ENCODE data around the gene SARNP. TPM values are rescaled to one million over a fixed set of nuclear protein-coding genes. Genes with fewer than 3 reads are reported as not detected.

SARNP gene
- total RNA-seq, 4 donors from 2014 or later: 50.3 to 90.5 (median 63.3) TPM

DNA sequence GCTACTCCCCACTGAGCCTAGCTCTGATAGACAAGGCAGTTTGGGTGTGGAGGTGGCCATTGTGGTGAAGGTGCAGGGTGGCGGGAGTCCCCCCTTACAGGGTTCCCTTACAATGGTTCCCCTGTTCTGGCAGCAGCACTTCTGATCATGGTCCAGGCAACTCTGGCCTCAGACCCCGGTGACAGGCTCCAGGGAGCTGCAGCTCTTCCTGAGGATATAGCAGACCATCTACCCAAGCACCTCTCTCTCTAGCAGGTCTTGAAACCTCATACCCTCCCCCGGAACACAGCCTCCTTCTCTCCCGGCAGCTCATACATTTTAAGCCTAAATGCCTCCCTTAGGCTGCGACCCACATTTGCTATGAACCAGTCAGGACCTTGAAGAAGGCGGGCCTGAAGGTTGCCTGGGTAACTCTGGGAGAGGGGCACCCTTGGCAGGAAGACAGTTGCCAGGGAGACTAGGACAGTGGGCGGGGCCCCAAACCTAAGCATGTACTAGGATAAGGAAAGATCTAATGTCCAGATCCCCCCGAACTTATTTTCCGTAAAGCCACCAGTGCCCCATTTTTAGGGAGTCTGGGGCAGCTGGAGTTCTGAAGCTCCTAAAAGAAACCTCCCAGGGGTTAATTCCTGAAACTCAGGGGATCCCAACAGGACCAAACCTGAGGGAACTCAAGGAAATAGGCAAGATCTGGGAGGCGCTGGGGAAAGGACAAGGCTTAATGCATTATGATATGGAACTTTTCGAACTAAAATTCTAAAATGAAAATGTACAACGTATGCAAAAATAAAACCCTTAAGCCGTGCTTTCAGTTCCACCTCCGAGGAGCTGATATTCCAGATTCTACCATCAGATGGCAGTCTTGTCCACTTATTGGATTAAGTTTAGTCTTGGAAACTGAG lies 79.2 kb downstream of the SARNP start:
- Histone ChIP-seq H3K4me3 (peak overlapping the region; percentile 60 to 67), H3K27ac (peak overlapping the region; percentile 48 to 79 (median 76)), H3K4me1 (peaks cover 0 to 32% (median 16%) of the 10 kb centered on the region in 3 donors), H3K9me3 (no peaks in the 10 kb centered on the region), H3K27me3 (no peaks in the 10 kb centered on the region), H3K36me3 (no peaks in the 10 kb centered on the region)
- TF ChIP-seq, protein P1, sequence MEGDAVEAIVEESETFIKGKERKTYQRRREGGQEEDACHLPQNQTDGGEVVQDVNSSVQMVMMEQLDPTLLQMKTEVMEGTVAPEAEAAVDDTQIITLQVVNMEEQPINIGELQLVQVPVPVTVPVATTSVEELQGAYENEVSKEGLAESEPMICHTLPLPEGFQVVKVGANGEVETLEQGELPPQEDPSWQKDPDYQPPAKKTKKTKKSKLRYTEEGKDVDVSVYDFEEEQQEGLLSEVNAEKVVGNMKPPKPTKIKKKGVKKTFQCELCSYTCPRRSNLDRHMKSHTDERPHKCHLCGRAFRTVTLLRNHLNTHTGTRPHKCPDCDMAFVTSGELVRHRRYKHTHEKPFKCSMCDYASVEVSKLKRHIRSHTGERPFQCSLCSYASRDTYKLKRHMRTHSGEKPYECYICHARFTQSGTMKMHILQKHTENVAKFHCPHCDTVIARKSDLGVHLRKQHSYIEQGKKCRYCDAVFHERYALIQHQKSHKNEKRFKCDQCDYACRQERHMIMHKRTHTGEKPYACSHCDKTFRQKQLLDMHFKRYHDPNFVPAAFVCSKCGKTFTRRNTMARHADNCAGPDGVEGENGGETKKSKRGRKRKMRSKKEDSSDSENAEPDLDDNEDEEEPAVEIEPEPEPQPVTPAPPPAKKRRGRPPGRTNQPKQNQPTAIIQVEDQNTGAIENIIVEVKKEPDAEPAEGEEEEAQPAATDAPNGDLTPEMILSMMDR (IDR thresholded peaks at IDR 0.05): peak in 3 of 4 experiments; percentile 87 to 97 (median 96)
- no peak for TF ChIP-seq POLR2AphosphoS5 (IDR thresholded peaks at IDR 0.05)
- ATAC-seq: peak; percentile 67
- 3% methylated on average over 11 of the region's 14 CpGs for WGBS, 2 donors (ENCODE audit: low coverage in 1 of 2)

DNA sequence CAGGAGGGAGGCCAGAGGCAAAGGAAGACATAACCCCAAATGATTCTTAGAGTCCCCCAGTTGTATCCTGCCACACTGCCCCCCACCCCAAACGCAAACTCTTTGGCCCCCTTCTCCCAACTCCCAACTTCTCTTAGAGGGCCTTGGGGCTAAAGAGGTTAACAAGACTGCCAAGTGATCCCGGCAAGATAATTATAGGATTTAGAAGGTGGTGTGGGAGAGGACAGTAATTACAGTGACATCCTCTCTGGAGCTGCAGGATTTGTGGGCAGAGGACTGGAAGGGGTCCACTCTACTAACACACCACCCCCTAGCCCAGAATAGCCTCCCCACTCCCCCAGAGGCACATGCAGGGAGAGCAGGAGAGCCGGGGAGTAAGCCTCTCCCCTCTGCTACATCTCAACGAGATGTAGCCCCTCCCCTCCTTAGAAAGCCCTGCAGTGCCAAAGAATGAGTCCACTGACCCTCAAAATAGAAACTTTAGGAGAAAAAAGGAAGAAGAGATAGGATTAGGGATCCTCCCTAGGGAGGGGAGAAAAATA lies 79.9 kb downstream of the SARNP start:
- Histone ChIP-seq H3K36me3 (no peaks in the 10 kb centered on the region), H3K9me3 (no peaks in the 10 kb centered on the region), H3K4me3 (peak overlapping the region in 1 of 2 donors; percentile 60), H3K4me1 (peaks cover 0 to 30% (median 15%) of the 10 kb centered on the region in 3 donors), H3K27me3 (no peaks in the 10 kb centered on the region), H3K27ac (peak overlapping the region in 3 of 4 donors; percentile 73 to 79 (median 79))
- WGBS, 2 donors (ENCODE audit: low coverage in 1 of 2): 0 to 6% methylated on average over 2 to 3 of the region's 4 CpGs
- no peak for ATAC-seq
- TF ChIP-seq, protein P1 (IDR thresholded peaks at IDR 0.05): no peak
- no peak for TF ChIP-seq POLR2A (IDR thresholded peaks at IDR 0.05)
- no peak for TF ChIP-seq EP300 (IDR thresholded peaks at IDR 0.05)
- no peak for TF ChIP-seq POLR2AphosphoS5 (IDR thresholded peaks at IDR 0.05)

DNA sequence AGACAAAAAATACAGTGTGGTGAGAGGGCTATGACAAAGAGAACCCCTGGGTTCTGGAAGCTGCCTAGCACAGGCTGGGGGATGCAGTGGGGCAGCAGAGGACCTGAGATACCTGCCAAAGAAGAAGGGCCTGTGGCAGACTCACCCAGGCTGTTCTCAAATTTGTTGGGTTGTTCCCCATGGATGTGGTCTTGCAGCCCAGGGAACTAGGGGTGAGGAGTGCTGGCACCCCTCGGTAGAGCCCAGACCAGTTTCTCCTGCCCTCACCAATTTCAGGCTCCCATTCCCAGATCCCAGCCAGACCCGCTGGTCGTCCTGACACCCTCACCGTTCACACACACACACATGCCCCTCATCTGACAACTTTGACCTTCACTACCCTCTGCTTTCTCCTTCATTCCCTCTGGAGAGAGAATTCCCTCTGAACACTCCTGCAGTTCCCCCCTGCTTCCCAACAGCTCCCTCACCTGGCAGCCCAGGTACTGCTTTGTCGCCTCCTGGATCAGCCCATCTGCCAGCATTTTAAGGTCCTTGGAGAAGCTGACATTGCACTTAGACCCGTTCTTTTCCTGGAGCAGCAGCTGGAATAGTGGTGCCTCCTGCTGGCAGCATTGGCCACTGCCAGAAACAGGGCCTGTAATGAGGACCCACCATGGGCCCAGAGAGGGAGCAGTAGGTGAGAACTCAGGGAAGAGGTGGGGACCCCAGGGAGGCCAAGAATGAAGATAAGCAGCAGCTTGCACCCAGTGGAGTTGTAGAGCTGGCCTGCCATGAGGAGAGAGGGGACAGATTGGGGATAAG lies 80.5 kb downstream of the SARNP start:
- Histone ChIP-seq H3K4me3 (no peak overlapping the region), H3K27me3 (no peaks in the 10 kb centered on the region), H3K27ac (peak overlapping the region in 3 of 4 donors; percentile 73 to 79 (median 79)), H3K36me3 (no peaks in the 10 kb centered on the region), H3K4me1 (peaks cover 0 to 29% (median 10%) of the 10 kb centered on the region in 3 donors), H3K9me3 (no peaks in the 10 kb centered on the region)
- 0 to 20% methylated on average over 1 to 5 of the region's 6 CpGs for WGBS, 2 donors (ENCODE audit: low coverage in 1 of 2)
- no peak for TF ChIP-seq POLR2A (IDR thresholded peaks at IDR 0.05)
- TF ChIP-seq, protein P1 (IDR thresholded peaks at IDR 0.05): peak in 3 of 4 experiments; percentile 75 to 83 (median 78)
- TF ChIP-seq EP300 (IDR thresholded peaks at IDR 0.05): no peak
- peak; percentile 22 for TF ChIP-seq POLR2AphosphoS5 (IDR thresholded peaks at IDR 0.05)
- no peak for ATAC-seq

DNA sequence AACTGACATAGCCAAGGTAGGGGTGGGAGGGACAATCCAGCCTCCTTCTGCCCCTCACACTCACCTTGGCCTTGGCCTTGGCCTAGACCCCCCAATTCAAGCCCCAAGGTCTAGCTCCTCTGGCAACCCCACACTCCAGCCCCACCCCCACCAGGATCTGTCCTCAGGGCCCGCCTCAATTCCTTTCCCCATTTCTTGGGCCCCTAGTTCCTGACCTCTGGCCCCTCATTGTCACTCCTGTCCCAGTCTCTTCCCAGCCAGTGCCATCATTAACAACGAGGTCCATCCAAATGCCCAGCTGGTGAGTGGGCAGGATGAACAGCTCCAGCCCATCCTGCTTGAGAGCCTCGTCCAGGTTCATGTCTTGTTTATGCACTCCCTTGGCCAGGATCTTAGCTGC lies 81.4 kb downstream of the SARNP start:
- WGBS, 2 donors (ENCODE audit: low coverage in 1 of 2): 65% methylated on average over 2 of the region's 3 CpGs; no CpG with 5 or more reads in 1 of the 2 donors
- no peak for TF ChIP-seq POLR2A (IDR thresholded peaks at IDR 0.05)
- TF ChIP-seq, protein P1 (IDR thresholded peaks at IDR 0.05): no peak
- TF ChIP-seq POLR2AphosphoS5 (IDR thresholded peaks at IDR 0.05): no peak
- no peak for TF ChIP-seq EP300 (IDR thresholded peaks at IDR 0.05)

More for the DNA sequence above, 81.4 kb downstream of the SARNP start:
- H3K36me3 ChIP-seq: no peaks in the 10 kb centered on the region
- no peak overlapping the region for H3K27ac ChIP-seq
- H3K4me3 ChIP-seq: no peak overlapping the region
- H3K9me3 ChIP-seq: no peaks in the 10 kb centered on the region
- H3K27me3 ChIP-seq: no peaks in the 10 kb centered on the region
- ATAC-seq: no peak
- H3K4me1 ChIP-seq: peaks cover 0 to 36% (median 10%) of the 10 kb centered on the region in 3 donors
